H9 (cell line): Measurements from ENCODE around the gene IL6R. TPM values are rescaled to one million over a fixed set of nuclear protein-coding genes. Genes with fewer than 3 reads are reported as not detected.
A peak's percentile ranks its signal among the peaks of the same experiment; 100 is the strongest.

Experiments used
- DNase-seq: peaks from one replicate; pipeline ENCODE4 v3.0.0-alpha.2; 2017
- H2AFZ ChIP-seq: one replicate; pipeline ENCODE4 v1.6.1; 2013; ENCODE audit warnings: mild to moderate bottlenecking, low read length, control low read depth, moderate library complexity
- H2AK5ac ChIP-seq: 2 replicates; pipeline ENCODE4 v1.6.1; 2013; ENCODE audit warnings: low read length, control low read depth, mixed read lengths; ENCODE audit not compliant: insufficient read length
- H2BK120ac ChIP-seq: one replicate; pipeline ENCODE4 v1.6.1; 2013; ENCODE audit warnings: low read depth, mild to moderate bottlenecking, low read length, control low read depth, inconsistent platforms; ENCODE audit not compliant: poor library complexity, severe bottlenecking
- H2BK12ac ChIP-seq: 2 replicates; pipeline ENCODE4 v1.6.1; 2013; ENCODE audit warnings: low read length, control low read depth, mixed read lengths, low read depth; ENCODE audit not compliant: insufficient read length
- H2BK15ac ChIP-seq: 2 replicates; pipeline ENCODE4 v1.6.1; 2013; ENCODE audit warnings: low read depth, low read length, control low read depth
- H2BK20ac ChIP-seq: one replicate; pipeline ENCODE4 v1.6.1; 2013; ENCODE audit warnings: low read depth, mild to moderate bottlenecking, low read length, control low read depth, inconsistent platforms; ENCODE audit not compliant: poor library complexity, severe bottlenecking
- H2BK5ac ChIP-seq: 2 replicates; pipeline ENCODE4 v1.6.1; 2013; ENCODE audit warnings: low read length, control low read depth, mixed read lengths; ENCODE audit not compliant: insufficient read length
- H3K14ac ChIP-seq: 2 replicates; pipeline ENCODE4 v1.6.1; 2013; ENCODE audit warnings: low read length, control low read depth; ENCODE audit not compliant: insufficient read depth
- H3K18ac ChIP-seq: 2 replicates; pipeline ENCODE4 v1.6.1; 2013; ENCODE audit warnings: low read depth, mild to moderate bottlenecking, mixed read lengths, low read length, control low read depth; ENCODE audit not compliant: insufficient read length
- H3K23ac ChIP-seq: 2 replicates; pipeline ENCODE4 v1.6.1; 2013; ENCODE audit warnings: low read length, control low read depth, mixed read lengths, low read depth; ENCODE audit not compliant: insufficient read length
- H3K23me2 ChIP-seq: 2 replicates; pipeline ENCODE4 v1.6.1; 2013; ENCODE audit warnings: low read depth, mild to moderate bottlenecking, mixed read lengths, low read length, control low read depth; ENCODE audit not compliant: insufficient read length, poor library complexity, severe bottlenecking
- H3K27ac ChIP-seq: 2 replicates; pipeline ENCODE4 v1.5.1; 2013; ENCODE audit warnings: low read length, control low read depth, mixed read lengths, low read depth; ENCODE audit not compliant: insufficient read length
- H3K27me3 ChIP-seq: 2 replicates; pipeline ENCODE4 v1.6.1; 2013; ENCODE audit warnings: low read length, control low read depth, inconsistent platforms; ENCODE audit not compliant: insufficient read depth
- H3K4ac ChIP-seq: 2 replicates; pipeline ENCODE4 v1.6.1; 2013; ENCODE audit warnings: low read depth, mild to moderate bottlenecking, control low read depth, inconsistent platforms, low read length, moderate library complexity
- H3K4me1 ChIP-seq: 2 replicates; pipeline ENCODE4 v1.6.1; 2013; ENCODE audit warnings: low read length, control low read depth, inconsistent platforms; ENCODE audit not compliant: insufficient read depth
- H3K4me2 ChIP-seq: 2 replicates; pipeline ENCODE4 v1.6.1; 2013; ENCODE audit warnings: low read length, control low read depth, mixed read lengths; ENCODE audit not compliant: insufficient read length, insufficient read depth
- H3K56ac ChIP-seq: 2 replicates; pipeline ENCODE4 v1.6.1; 2013; ENCODE audit warnings: low read depth, mild to moderate bottlenecking, mixed read lengths, low read length, control low read depth; ENCODE audit not compliant: insufficient read length
- H3K79me1 ChIP-seq: 2 replicates; pipeline ENCODE4 v1.6.1; 2013; ENCODE audit warnings: low read depth, mild to moderate bottlenecking, moderate library complexity, low read length, control low read depth, inconsistent platforms; ENCODE audit not compliant: insufficient read depth, poor library complexity, severe bottlenecking
- H3K79me2 ChIP-seq: 2 replicates; pipeline ENCODE4 v1.6.1; 2013; ENCODE audit warnings: low read length, control low read depth, inconsistent platforms; ENCODE audit not compliant: insufficient read depth
- H3K9ac ChIP-seq: 2 replicates; pipeline ENCODE4 v1.6.1; 2013; ENCODE audit warnings: low read length, control low read depth, mixed read lengths; ENCODE audit not compliant: insufficient read length; ENCODE audit errors: extremely low read depth
- H3K9me3 ChIP-seq: one replicate; pipeline ENCODE4 v1.6.1; 2013; ENCODE audit warnings: low read depth, low read length, inconsistent platforms; ENCODE audit not compliant: control insufficient read depth
- H3T11ph ChIP-seq: one replicate; pipeline ENCODE4 v1.6.1; 2013; ENCODE audit warnings: mild to moderate bottlenecking, low read length, control low read depth, inconsistent platforms
- H4K20me1 ChIP-seq: one replicate; pipeline ENCODE4 v1.6.1; 2013; ENCODE audit not compliant: control insufficient read depth, insufficient read length, insufficient read depth
- H4K5ac ChIP-seq: 2 replicates; pipeline ENCODE4 v1.6.1; 2013; ENCODE audit warnings: low read depth, mild to moderate bottlenecking, mixed read lengths, low read length, control low read depth; ENCODE audit not compliant: insufficient read length
- H4K8ac ChIP-seq: replicated peaks from 2 replicates; pipeline ENCODE4 v1.6.1; 2013; ENCODE audit warnings: low read length, control low read depth, mixed read lengths, low read depth; ENCODE audit not compliant: insufficient read length
- H4K91ac ChIP-seq: 2 replicates; pipeline ENCODE4 v1.6.1; 2013; ENCODE audit warnings: low read depth, mild to moderate bottlenecking, moderate library complexity, mixed read lengths, low read length, control low read depth; ENCODE audit not compliant: insufficient read length
- H3K27ac Mint-ChIP-seq, 3 experiments: 2 replicates in 2 of 3; 3 replicates in 1 of 3; pipeline ENCODE4 v1.8.0; 2020 to 2021; ENCODE audit warnings: mixed read lengths in 3 of 3, mild to moderate bottlenecking in 1 of 3, moderate library complexity in 1 of 3
- H3K27me3 Mint-ChIP-seq: 2 replicates; pipeline ENCODE4 v1.8.0; 2021; ENCODE audit warnings: low read depth, mild to moderate bottlenecking, moderate library complexity, mixed read lengths
- H3K36me3 Mint-ChIP-seq, 3 experiments: 2 replicates in 2 of 3; 3 replicates in 1 of 3; pipeline ENCODE4 v1.8.0; 2020 to 2021; ENCODE audit warnings: low read depth in 3 of 3, mixed read lengths in 3 of 3; ENCODE audit not compliant: insufficient read depth in 1 of 3
- H3K4me1 Mint-ChIP-seq, 2 experiments: 2 replicates each; pipeline ENCODE4 v1.8.0; 2020; ENCODE audit warnings: mixed read lengths in 2 of 2
- H3K4me3 Mint-ChIP-seq, 2 experiments: 2 replicates in 1 of 2; 3 replicates in 1 of 2; pipeline ENCODE4 v1.8.0; 2020 to 2021; ENCODE audit warnings: mild to moderate bottlenecking in 2 of 2, mixed read lengths in 2 of 2, moderate library complexity in 1 of 2
- H3K9me3 Mint-ChIP-seq, 2 experiments: 2 replicates in 1 of 2; 3 replicates in 1 of 2; pipeline ENCODE4 v1.8.0; 2020; ENCODE audit warnings: mild to moderate bottlenecking in 2 of 2, mixed read lengths in 2 of 2, moderate library complexity in 1 of 2
- WGBS: extraction: QIAGEN DNeasy Blood & Tissue Kit; methylation state at CpG from one replicate; pipeline ENCODE4 v1.1.7; 2013; ENCODE audit warnings: missing lambda C conversion rate, low lambda C conversion rate, mixed read lengths; ENCODE audit not compliant: insufficient read length; ENCODE audit errors: extremely low coverage; 5-methylcytosine and 5-hydroxymethylcytosine counted together
- total RNA-seq: library from RNA; stranded (reverse); gene quantifications from 2 replicates; pipeline ENCODE4 v1.2.1, GENCODE V29; 2021
- TF ChIP-seq, protein P1 (sequence below): fragments of 200-600 bp; sonication (generic); conservative IDR thresholded peaks from 3 replicates; pipeline ENCODE4 v1.8.0; 2021; ENCODE audit warnings: antibody characterized with exemption, mild to moderate bottlenecking

The IL6R gene
- total RNA-seq, 1 experiment from 2014 or later: 1.7 TPM

DNA sequence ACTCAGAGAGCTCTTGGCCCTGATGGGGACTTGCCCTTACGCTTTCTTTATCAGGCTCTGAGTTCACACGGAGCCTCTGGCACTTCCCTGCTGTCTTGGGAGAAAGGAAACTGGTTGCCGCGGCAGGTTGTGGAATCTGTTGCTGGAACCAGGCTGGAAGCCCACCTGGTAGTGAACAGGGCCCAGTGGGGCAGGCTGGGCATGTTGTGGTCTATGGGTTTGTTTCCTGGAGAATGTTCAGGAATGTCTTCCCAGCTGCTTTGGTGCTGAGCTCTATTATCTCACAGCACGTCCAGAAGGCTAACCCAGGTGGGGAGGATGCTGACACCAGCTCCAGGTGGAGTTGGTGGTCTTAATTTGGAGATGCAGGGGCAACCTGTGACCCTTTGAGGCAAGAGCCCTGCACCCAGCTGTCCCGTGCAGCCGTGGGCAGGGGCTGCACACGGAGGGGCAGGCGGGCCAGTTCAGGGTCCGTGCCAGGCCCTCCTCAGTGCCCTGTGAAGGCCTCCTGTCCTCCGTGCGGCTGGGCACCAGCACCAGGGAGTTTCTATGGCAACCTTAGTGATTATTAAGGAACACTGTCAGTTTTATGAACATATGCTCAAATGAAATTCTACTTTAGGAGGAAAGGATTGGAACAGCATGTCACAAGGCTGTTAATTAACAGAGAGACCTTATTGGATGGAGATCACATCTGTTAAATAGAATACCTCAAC lies 63.5 kb downstream of the IL6R start:
- H4K91ac ChIP-seq: no peak overlapping the region
- no peak overlapping the region for H3K23ac ChIP-seq
- H3K14ac ChIP-seq: no peak overlapping the region
- H4K8ac ChIP-seq: no peak overlapping the region
- peak overlapping the region in 2 of 3 experiments; percentile 16 to 91; a peak in 3 of 7 replicates for H3K27ac Mint-ChIP-seq
- no peak overlapping the region for H3K4me2 ChIP-seq
- H3K27ac ChIP-seq: no peak overlapping the region
- H2AFZ ChIP-seq: no peak overlapping the region
- no peak overlapping the region for H3K56ac ChIP-seq
- H2BK5ac ChIP-seq: no peak overlapping the region
- no peak overlapping the region for H2BK15ac ChIP-seq
- H3K79me2 ChIP-seq: no peaks in the 10 kb centered on the region
- H3K9me3 Mint-ChIP-seq: no peaks in the 10 kb centered on the region
- H3K18ac ChIP-seq: no peak overlapping the region
- no peak overlapping the region for H4K5ac ChIP-seq
- H3K9me3 ChIP-seq: no peaks in the 10 kb centered on the region
- no peak overlapping the region for H3K9ac ChIP-seq
- no CpG with 5 or more reads among the region's 12 CpGs for WGBS
- DNase-seq: no peak
- TF ChIP-seq, protein P1, sequence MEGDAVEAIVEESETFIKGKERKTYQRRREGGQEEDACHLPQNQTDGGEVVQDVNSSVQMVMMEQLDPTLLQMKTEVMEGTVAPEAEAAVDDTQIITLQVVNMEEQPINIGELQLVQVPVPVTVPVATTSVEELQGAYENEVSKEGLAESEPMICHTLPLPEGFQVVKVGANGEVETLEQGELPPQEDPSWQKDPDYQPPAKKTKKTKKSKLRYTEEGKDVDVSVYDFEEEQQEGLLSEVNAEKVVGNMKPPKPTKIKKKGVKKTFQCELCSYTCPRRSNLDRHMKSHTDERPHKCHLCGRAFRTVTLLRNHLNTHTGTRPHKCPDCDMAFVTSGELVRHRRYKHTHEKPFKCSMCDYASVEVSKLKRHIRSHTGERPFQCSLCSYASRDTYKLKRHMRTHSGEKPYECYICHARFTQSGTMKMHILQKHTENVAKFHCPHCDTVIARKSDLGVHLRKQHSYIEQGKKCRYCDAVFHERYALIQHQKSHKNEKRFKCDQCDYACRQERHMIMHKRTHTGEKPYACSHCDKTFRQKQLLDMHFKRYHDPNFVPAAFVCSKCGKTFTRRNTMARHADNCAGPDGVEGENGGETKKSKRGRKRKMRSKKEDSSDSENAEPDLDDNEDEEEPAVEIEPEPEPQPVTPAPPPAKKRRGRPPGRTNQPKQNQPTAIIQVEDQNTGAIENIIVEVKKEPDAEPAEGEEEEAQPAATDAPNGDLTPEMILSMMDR: no peak
- no peak overlapping the region for H2BK20ac ChIP-seq
- no peaks in the 10 kb centered on the region for H3K23me2 ChIP-seq
- no peaks in the 10 kb centered on the region for H3K79me1 ChIP-seq
- no peak overlapping the region; a peak in 1 of 5 replicates for H3K4me3 Mint-ChIP-seq
- H2BK12ac ChIP-seq: no peak overlapping the region
- H3K4me1 Mint-ChIP-seq: peaks cover 7 to 21% of the 10 kb centered on the region in 2 experiments
- H2BK120ac ChIP-seq: no peak overlapping the region
- no peaks in the 10 kb centered on the region for H4K20me1 ChIP-seq
- no peak overlapping the region for H2AK5ac ChIP-seq
- H3K36me3 Mint-ChIP-seq: no peaks in the 10 kb centered on the region; a peak in 1 of 7 replicates
- H3K4me1 ChIP-seq: peaks cover 2% of the 10 kb centered on the region; the same call in 1 of the 2 replicates
- H3K4ac ChIP-seq: no peak overlapping the region
- H3K27me3 ChIP-seq: no peaks in the 10 kb centered on the region
- no peak overlapping the region for H3T11ph ChIP-seq
- no peaks in the 10 kb centered on the region for H3K27me3 Mint-ChIP-seq
